Ishikawa (cell line): ENCODE data around the gene THOC5.

Experiments used
- CEBPB ChIP-seq: IDR thresholded peaks from 2 replicates; pipeline ENCODE4 v1.6.1; 2012
- CREB1 ChIP-seq: IDR thresholded peaks from 2 replicates; pipeline ENCODE4 v1.6.1; 2012; ENCODE audit warnings: low read depth
- EGR1 ChIP-seq: IDR thresholded peaks from 2 replicates; pipeline ENCODE4 v1.6.1; 2012
- EP300 ChIP-seq: IDR thresholded peaks from 2 replicates; pipeline ENCODE4 v1.6.1; 2012; ENCODE audit warnings: borderline replicate concordance
- FOXM1 ChIP-seq: IDR thresholded peaks from 2 replicates; pipeline ENCODE4 v1.6.1; 2012; ENCODE audit warnings: low read depth, borderline replicate concordance
- MAX ChIP-seq: IDR thresholded peaks from 2 replicates; pipeline ENCODE4 v1.6.1; 2012
- NFIC ChIP-seq: IDR thresholded peaks from 2 replicates; pipeline ENCODE4 v1.6.1; 2012
- RAD21 ChIP-seq: IDR thresholded peaks from 2 replicates; pipeline ENCODE4 v1.6.1; 2012; ENCODE audit warnings: low read depth
- REST ChIP-seq: IDR thresholded peaks from 2 replicates; pipeline ENCODE4 v1.6.1; 2012; ENCODE audit warnings: low read depth, mild to moderate bottlenecking
- TAF1 ChIP-seq: IDR thresholded peaks from 2 replicates; pipeline ENCODE4 v1.6.1; 2012; ENCODE audit warnings: low read depth, mild to moderate bottlenecking
- TCF12 ChIP-seq: IDR thresholded peaks from 2 replicates; pipeline ENCODE4 v1.6.1; 2012; ENCODE audit warnings: low read depth
- TEAD4 ChIP-seq: IDR thresholded peaks from 2 replicates; pipeline ENCODE4 v1.6.1; 2012
- USF1 ChIP-seq: IDR thresholded peaks from 2 replicates; pipeline ENCODE4 v1.6.1; 2012
- YY1 ChIP-seq: IDR thresholded peaks from 2 replicates; pipeline ENCODE4 v1.6.1; 2012; ENCODE audit warnings: low read depth
- ZBTB7A ChIP-seq: IDR thresholded peaks from 2 replicates; pipeline ENCODE4 v1.6.1; 2012; ENCODE audit warnings: low read depth

The THOC5 gene

GRCh38 chr22:29509815-29510214 lies 43.7 kb downstream of the THOC5 start:
- no peak for TF ChIP-seq CREB1
- no peak for TF ChIP-seq FOXM1
- TF ChIP-seq REST: no peak
- no peak for TF ChIP-seq TAF1
- no peak for TF ChIP-seq CEBPB
- TF ChIP-seq USF1: no peak
- no peak for TF ChIP-seq EP300
- TF ChIP-seq ZBTB7A: no peak

GRCh38 chr22:29509298-29509697 lies 44.3 kb downstream of the THOC5 start:
- TF ChIP-seq YY1: no peak
- no peak for TF ChIP-seq EGR1
- no peak for TF ChIP-seq FOXM1
- TF ChIP-seq TEAD4: no peak
- no peak for TF ChIP-seq CREB1
- TF ChIP-seq USF1: no peak
- TF ChIP-seq EP300: no peak
- no peak for TF ChIP-seq RAD21
- no peak for TF ChIP-seq TAF1
- no peak for TF ChIP-seq NFIC
- TF ChIP-seq CEBPB: no peak
- TF ChIP-seq MAX: no peak
- no peak for TF ChIP-seq ZBTB7A
- no peak for TF ChIP-seq REST
- no peak for TF ChIP-seq TCF12

- TF ChIP-seq EGR1 (no peak), REST (no peak), NFIC (0 out of 2 replicates have a peak, but pooled peaks have one; percentile 13), RAD21 (no peak), YY1 (no peak), FOXM1 (no peak)
Observed at GRCh38 chr22:29503811-29504372, 49.7 kb downstream of the THOC5 start.

- no peak for TF ChIP-seq CREB1
- no peak for TF ChIP-seq EP300
- TF ChIP-seq REST: no peak
- TF ChIP-seq TEAD4: no peak
- TF ChIP-seq USF1: no peak
- TF ChIP-seq RAD21: no peak
Observed at GRCh38 chr22:29499852-29500251, 53.7 kb downstream of the THOC5 start.
